ENCODE data around the gene MEAK7.

GRCh38 chr16:84504420-84505248 is at the start of gene MEAK7:
- no peak for TF ChIP-seq CTCF (IDR thresholded peaks at IDR 0.05)
- TF ChIP-seq POLR2A (IDR thresholded peaks at IDR 0.05): peak; percentile 69 to 85 (median 80)

All from body of pancreas (tissue), 4 donors.